ENCODE data around the gene FBXO47.

- TF ChIP-seq, protein P1, sequence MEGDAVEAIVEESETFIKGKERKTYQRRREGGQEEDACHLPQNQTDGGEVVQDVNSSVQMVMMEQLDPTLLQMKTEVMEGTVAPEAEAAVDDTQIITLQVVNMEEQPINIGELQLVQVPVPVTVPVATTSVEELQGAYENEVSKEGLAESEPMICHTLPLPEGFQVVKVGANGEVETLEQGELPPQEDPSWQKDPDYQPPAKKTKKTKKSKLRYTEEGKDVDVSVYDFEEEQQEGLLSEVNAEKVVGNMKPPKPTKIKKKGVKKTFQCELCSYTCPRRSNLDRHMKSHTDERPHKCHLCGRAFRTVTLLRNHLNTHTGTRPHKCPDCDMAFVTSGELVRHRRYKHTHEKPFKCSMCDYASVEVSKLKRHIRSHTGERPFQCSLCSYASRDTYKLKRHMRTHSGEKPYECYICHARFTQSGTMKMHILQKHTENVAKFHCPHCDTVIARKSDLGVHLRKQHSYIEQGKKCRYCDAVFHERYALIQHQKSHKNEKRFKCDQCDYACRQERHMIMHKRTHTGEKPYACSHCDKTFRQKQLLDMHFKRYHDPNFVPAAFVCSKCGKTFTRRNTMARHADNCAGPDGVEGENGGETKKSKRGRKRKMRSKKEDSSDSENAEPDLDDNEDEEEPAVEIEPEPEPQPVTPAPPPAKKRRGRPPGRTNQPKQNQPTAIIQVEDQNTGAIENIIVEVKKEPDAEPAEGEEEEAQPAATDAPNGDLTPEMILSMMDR (IDR thresholded peaks at IDR 0.05; ENCODE audit: low read depth, low read length, poor library complexity, severe bottlenecking): no peak
- no peak for TF ChIP-seq EZH2phosphoT487 (IDR thresholded peaks at IDR 0.05; ENCODE audit: borderline replicate concordance, low read length)
These were observed 47.7 kb downstream of the FBXO47 start for GRCh38 chr17:38919316-38920078.
